Forelimb muscle (tissue), 1 donor: ENCODE data around the gene DHCR7. TPM values are rescaled to one million over a fixed set of nuclear protein-coding genes. Genes with fewer than 3 reads are reported as not detected.
A peak's percentile ranks its signal among the peaks of the same experiment; 100 is the strongest.

ENCODE experiments used
- DNase-seq: peaks from one replicate; pipeline ENCODE4 v3.0.0-alpha.2; 2013; ENCODE audit warnings: low read depth
- polyA plus RNA-seq: library from polyadenylated mRNA; unstranded; fragments of 120-200 nt; gene quantifications from one replicate; pipeline ENCODE4 v1.2.1, GENCODE V29; 2013; ENCODE audit not compliant: insufficient read length

Gene DHCR7
- polyA plus RNA-seq, 1 donor, result 10.9 TPM

DNA sequence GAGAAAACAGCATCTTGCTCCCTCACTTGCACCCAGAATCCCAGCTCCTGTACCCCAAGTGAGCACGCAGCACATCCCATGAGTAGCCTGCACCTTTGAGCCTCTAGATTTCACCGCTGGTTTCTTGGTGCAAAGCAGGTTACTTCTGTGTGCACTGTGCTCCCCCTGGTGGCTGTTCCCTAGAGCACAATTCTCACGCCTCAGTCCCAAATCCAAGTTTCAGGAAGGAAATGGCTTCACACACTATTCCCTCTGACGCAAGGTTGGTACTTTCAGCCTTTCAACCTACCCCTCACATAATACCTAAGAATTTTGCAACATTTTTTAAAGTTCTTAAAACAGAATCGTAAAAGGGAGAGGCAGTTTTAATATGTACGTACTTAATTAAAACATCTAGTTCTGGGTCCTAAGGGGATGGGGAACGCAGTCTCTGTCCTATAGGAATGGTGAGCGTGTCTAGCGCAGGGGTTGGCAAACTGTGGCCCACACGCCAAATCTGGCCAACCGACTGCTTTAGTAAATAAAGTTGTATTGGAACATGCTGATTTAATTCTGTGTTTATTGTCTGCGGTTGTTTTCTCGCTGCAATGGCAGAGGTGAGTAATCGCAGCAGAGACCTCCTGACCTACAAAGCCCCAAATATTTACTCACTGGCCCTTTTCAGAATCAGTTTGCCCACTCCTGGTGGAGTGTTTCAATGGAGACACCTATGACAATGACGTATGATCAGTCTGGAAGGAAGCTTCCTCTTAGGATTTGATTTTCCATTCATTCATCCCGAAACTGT lies 27.5 kb downstream of the DHCR7 start:
- DNase-seq, result no peak

DNA sequence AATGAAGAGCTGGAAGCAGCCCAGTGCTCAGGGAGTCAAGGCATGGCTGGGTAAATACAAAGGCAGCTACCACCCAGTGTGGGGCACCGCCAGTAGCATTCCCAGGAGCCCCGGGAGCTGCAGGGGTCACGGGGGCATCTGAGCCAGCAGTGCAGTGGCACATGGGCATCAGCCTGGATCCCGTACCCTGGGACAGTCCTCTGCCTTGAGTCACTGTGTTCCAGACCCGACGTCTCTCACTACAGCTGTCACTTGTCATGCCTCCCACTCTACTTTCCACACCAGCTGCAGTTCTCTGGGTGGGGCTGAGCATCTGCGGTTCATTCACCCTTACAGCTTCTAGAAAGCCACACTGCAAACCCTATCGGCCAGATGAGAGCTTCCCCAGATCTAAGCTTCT lies 29.6 kb downstream of the DHCR7 start:
- DNase-seq, result no peak

DNA sequence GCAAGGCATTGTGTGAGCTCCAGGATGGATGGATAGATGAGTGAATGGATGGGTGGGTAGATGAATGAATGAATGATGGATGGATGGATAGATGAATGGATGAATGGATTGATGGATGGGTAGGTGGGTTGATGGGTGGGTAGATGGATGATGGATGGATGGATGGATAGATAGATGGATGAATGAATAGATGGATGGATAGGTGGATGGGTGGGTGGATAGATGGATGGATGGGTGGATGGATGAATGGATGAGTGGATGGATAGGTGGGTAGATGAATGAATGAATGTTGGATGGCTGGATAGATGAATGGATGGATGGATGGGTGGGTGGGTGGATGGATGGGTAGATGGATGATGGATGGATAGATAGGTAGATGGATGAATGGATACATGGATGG lies 33.5 kb downstream of the DHCR7 start:
- DNase-seq, result no peak

DNA sequence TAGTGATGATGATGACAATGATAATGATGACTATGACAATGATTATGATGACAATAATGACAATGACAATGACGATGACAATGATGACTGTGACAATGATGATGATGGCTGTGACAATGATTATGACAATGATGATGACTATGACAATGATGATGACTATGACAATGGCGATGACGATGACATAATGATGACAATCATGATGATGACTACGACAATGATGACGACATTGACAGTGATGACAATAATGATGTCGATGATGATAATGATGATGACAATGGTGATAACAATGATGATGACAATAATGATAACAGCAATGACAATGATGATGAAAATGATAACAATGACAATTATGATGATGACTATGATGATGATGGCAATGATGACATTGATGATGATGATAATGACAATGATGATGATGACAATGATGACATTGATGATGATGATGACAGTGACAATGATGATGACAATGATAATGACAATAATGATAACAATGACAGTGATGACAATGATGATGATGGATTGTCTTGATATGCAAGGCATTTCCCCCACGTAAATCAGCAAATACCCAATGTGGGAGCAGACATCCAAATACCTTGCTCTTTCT lies 37.7 kb downstream of the DHCR7 start:
- no peak for DNase-seq

DNA sequence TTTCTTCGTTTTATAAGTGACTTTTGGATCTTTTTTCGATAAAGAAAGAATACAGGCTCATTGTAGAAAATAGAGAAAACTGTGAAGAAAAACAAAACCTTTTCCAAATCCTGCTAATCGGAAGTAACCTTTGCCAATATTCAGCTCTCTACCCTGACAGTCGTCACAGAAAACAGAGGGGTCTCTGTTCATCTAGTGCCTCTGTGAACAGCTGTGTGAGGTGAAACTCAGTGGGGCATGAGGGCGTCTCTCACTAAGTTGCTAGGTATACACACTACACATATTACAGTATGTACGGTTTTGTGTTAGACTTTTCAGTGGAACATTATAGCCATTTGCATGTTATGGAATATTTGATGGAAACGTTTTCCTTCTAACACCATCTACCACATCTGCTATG lies 39.4 kb downstream of the DHCR7 start:
- DNase-seq, result no peak

DNA sequence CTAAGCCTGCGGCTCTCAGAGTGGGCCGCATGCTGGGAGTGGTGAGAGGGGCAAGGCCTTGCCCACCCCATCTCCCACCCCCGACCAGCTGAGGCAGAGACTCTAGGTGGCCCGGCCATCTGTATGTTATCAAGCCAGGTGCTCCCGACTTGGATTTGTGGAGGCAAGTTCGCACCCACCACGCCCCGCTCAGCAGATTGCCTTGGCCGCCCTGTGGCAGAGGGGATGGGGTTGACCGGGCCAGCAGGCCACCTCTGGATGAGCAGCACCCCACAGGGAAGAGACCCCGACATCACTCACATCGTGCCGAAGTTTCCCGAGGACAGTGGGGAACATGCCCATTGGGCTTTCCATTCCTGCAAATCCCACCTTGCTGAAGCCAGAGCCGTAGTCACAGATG lies 40.8 kb downstream of the DHCR7 start:
- DNase-seq, result no peak

DNA sequence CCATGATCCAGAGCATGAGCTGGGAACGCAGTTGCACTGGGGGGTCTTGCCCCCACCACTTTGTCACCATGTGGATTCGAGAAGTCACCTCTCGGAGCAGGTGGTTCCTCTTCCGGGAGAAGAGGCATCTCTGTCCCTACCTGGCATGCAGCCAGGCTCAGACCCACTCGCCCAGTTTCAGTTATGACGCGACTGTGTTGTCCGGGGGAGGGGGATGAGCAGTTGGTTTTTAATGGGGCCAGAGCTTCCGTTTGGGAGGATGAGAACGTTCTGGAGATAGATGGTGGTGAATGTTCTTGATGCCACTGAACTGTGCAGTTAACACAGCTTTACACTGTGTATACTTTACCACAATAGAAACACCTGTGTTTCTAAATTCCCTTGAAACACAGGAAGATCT lies 41.5 kb downstream of the DHCR7 start:
- no peak for DNase-seq

DNA sequence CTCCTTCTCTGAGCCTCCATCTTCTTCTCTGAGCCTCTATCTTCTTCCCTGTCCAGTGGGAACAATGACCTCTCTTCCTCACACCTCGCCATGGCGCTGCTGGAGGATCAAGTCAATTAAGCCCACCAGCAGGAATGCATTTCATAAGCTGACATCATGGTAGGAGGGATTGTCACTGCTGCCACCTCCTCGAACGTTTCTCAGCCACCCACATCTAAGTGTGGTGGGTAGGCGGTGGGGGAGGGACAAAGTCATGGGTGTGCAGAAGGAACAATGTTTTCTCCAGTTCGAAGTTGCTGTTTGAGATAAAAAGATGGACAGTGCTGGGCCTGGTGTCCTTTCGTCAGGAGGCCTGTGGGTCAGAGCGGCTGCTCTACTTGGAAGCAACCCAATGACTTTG lies 44.0 kb downstream of the DHCR7 start:
- no peak for DNase-seq

DNA sequence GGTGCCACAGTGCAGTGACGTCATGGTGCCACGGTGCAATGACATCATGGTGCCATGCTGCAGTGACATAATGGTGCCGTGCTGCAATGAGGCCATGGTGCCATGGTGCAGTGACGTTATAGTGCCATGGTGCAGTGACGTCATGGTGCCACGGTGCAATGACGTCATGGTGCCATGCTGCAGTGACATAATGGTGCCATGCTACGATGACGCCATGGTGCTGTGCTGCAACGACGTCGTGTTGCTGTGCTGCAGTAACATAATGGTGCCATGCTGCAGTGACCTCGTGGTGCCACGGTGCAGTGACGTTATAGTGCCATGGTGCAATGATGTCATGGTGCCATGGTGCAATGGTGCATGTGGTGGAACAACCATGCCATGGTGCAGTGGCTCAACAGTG lies 45.3 kb downstream of the DHCR7 start:
- no peak for DNase-seq

DNA sequence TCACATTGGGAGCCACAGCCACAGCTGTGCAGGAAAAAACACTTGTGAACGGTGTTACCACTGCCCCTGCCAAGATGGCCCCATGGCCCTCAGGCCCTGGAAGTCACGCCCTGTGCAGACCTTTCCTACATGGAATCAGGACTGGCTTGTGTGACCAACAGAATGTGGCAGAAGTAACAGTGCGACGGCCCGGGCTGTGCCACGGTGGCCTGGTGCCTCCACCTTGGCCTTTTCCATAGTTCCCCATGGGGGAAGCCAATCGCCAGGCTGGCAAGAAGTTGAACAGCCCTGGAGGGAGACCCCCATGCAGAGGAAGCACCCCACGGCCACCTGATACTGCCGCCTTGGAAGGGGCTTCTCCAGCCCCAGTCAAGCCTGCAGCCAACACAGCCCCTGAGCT lies 48.0 kb downstream of the DHCR7 start:
- no peak for DNase-seq

DNA sequence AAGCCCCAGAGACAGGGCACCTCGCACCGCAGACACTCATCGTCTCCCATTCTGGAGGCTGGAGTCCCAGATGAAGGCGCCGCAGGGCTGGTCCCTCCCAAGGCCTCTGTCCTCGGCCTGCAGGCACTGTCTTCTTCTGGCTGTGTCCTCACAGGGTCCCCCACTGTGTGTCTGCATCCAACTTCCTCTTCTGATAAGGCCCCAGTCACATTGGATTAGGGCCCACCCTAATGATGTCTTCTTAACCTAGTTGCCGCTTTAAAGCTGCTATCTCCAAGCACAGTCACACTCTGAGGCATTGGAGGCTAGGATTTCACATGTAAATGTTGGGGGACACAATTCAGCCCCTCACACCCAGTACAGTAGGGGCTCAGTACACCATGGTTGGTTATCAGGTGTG lies 48.9 kb downstream of the DHCR7 start:
- DNase-seq, result no peak

DNA sequence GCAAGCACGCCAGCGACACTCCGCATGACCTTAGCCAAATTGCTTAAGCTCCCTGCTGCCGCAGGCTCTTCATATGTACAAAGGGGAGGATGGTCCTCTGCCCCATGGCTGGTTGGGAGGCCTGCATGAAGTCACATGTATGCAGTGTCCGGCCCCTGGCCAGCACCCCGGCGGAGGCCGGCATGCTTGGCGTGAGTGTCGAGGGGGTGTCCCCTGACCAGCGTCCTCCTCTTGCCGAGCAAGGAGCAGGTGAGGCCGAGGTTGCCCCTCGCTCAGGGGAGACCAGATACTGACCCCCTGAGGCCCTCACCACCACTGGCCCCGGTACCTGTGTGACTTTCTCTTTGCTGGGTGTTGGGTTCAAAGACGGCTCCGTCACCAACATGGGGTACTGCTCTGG lies 50.2 kb downstream of the DHCR7 start:
- DNase-seq, result no peak

DNA sequence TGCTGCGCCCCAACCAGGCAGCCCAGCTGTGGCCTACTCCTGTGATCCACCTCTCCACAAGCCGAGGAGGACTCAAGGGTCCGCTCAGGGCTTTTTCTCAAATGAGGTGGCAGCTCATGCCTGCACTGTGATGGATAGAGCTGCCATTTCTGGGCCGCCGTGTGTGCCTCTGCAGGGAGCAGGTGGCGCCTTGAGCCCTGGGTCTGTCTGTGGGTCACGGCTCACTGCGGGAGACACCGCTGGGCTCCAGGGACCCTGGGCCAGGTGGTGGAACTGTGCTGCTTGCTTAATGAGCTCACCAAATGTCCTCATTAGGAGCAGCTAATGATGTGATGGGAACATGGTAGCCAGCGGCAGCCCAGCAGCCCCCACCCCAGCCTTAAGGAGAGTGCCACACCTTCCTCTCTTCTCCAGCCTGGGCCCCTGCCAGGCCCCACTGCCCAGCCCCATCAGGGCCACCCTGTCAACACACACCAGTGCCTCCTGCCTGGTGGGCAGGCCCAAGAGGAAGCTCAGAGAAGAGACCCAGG lies 50.8 kb downstream of the DHCR7 start:
- DNase-seq, result no peak

DNA sequence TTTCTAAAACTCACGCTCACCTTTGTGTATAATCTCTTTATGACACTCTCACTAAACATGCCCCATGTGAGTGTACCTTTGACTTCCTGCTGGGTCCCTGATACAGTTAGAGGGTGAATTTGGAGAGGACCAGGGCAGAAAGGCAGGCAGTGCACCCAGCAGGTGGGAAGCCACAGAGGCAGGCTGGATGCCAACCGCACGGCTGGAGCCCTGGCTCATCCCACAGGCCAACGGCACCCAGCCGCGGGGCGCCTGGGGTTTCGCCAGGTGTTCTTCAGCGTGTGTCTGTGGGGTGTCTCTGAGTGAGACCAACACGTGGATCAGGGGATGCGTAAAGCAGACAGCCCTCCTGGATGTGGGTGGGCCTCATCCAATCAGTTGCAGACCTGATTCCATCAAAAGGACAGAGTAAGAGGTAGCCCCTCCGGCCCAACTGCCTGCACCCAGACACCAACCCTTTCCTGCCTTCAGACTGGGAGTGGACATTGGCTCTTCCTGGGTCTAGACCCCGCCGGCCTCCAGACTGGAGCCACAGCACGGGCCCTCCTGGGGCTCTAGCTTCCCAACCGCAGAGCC lies 51.6 kb downstream of the DHCR7 start:
- no peak for DNase-seq

DNA sequence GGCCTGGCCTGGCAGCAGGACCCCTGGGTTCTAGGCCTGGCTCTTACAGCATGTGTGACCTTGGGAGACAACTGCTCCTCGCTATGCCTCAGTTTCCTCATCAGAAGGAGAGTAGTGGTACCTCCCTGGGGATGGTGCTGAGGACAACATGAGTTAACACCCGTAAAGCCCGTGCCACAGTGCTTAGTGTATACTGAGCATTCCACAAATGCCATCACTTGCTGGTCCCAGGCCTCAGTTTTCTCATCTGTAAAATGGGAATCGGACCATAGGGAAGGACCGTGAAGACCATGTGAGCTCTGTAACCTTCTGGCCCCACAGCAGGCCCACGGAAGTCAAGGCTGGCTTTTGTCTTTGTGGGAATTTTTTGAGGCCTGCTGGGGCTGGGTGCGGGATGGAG lies 52.4 kb downstream of the DHCR7 start:
- no peak for DNase-seq

DNA sequence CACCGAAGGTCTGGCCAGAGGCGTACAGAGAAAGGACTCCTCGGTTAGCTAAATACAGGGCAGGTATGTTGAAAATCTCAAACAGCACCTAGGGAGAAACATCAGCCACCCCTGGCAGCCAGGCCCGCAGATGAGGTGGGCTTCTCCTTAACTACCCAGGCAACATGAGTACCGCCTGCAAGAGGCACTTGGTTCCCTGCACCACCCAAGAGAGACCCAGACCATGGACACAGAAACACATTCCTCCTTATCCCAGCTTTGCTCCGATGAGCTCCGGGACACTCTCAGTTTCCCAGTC lies 53.0 kb downstream of the DHCR7 start:
- DNase-seq, result no peak

DNA sequence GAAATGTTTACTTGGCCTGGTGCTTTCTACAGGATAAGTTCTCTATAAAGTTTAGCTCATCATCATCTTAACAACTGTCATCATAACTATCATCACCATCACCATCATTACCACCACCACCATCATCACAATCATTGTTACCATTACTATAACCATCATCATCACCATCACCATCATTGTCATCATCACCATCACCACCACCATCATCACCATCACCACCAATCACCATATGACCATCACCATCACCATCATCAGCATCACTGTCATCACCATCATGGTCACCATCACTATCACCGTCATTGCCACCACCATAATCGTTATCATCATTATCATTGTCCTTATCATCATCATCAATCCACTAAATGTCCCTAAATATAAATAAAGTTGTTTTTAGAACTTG lies 54.9 kb downstream of the DHCR7 start:
- no peak for DNase-seq

DNA sequence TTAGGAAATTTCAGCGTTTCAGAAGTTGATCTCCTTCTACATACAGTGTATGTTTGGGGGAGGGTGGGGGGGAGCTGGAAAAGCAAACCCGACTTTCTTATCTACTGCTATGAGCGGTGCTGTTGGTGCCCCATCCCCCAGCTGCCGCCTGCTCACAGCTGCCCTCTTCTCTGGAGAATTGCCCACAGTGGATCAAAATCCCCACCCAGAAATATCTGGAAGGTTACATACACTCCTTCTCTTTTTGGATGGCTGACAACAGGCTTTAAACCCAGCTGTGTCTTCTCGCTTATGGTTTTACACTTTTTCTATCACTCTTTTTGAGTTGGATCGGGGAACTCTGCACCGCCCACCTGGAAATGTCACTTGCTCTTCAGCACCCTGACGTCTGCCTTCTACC lies 56.4 kb downstream of the DHCR7 start:
- DNase-seq, result peak; percentile 9

DNA sequence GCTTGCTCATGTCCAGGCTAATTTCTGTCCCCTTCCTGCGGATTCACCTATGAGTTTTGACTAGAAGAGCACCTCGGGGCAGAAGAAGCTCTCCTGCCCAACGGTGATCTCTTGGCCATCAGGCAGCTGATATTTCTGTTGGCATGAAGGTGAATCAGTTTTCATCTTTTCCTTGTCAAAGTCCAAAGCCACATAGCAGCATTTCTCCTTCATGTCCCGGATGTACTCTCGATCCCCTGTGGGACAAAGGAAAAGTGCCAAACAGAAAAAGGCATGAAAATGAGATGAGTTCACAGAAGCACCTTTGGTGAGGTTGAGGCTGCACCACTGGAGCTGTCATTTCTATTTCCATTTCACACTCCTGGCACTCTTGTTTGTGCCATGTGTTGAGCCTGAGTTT lies 56.8 kb downstream of the DHCR7 start:
- DNase-seq, result no peak

DNA sequence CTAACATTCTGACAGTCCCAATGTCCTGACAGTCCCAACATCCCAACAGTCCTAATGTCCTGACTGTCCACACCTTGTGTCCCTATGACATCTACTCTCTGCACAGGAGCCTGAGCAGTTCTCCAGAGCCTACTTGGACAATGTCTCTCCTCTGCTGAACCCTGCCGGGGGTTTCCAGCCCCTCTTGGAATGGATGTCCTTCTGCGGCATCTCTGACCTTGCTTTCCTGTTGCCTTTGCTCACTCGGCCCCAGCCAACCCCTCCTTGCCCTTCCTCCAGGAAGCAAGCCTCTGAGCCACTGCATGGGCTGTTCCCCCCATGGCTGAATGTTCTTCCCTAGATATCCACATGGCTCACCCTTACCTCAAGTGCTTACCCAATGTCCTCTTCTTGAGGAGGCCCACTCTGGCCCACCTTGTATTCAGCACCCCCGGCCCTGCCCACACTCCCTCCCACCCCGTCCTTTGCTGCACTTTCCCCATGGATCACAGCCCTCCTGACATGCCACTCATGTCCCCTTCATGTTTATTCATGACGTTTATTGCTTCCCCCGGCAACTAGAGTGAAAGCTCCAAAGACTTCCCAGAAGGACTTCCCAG lies 59.5 kb downstream of the DHCR7 start:
- no peak for DNase-seq

DNA sequence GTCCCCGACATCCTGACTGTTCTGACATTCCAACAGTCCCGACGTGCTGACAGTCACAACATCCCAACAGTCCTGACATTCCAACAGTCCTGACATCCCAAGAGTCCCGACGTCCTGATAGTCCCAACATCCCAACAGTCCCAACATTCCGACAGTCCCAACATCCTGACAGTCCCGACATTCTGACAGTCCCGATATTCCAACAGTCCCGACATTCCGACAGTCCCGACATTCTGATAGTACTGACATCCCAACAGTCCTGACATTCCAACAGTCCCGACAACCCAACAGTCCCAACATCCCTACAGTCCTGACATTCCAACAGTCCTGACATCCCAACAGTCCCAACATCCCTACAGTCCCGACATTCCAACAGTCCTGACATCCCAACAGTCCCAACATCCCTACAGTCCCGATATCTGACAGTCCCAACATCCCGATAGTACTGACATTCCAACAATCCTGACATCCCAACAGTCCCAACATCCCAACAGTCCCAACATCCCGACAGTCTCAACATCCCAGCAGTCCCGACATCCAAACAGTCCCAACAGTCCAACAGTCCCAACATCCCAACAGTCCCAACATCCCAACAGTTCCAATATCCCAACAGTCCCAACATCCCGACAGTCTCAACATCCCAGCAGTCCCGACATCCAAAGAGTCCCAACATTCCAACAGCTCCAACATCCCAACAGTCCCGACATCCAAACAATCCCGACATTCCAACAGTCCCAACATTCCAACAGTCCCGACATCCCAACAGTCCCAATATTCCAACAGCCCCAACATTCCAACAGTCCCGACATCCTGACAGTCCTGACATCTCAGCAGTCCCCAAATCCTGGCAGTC lies 60.2 kb downstream of the DHCR7 start:
- no peak for DNase-seq

DNA sequence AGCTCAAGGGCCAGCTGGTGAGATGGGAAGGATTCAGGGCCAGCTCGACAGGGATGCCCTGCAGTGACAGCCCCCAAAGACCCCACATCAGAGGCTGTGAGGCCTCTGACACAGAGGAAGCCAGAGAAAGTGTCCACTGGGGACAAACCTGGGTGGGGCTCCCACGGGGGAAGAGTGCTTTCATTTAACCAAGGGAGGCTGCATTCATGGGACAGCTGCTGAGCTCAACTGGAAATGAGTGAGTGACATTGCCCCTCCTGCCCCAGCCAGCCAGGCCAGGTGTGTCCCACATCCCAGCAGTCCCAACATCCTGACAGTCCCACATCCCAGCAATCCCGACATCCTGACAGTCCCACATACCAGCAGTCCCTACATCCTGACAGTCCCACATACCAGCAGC lies 61.0 kb downstream of the DHCR7 start:
- DNase-seq, result no peak
